ENCODE data around the gene MAPK7.
A peak's percentile ranks its signal among the peaks of the same experiment; 100 is the strongest.

Gene MAPK7

GRCh38 chr17:19413761-19414160 lies 35.5 kb downstream of the MAPK7 start:
- no peak for DNase-seq (ENCODE audit: insufficient read length, low spot score)
- FAIRE-seq, result no peak

- FAIRE-seq (peak; percentile 48), DNase-seq (ENCODE audit: insufficient read length, low spot score) (no peak)
These were observed 36.3 kb downstream of the MAPK7 start for GRCh38 chr17:19414396-19415280.

- DNase-seq (ENCODE audit: insufficient read length, low spot score) (no peak), FAIRE-seq (no peak)
These were observed 37.0 kb downstream of the MAPK7 start for GRCh38 chr17:19415311-19415710.

- no peak for FAIRE-seq
These were observed 37.8 kb downstream of the MAPK7 start for GRCh38 chr17:19415806-19416775.

GRCh38 chr17:19417611-19418010 lies 39.3 kb downstream of the MAPK7 start:
- FAIRE-seq, result peak; percentile 52
- no peak for DNase-seq (ENCODE audit: insufficient read length, low spot score)

More at GRCh38 chr17:19415806-19416775, 37.8 kb downstream of the MAPK7 start:
- no peak for DNase-seq (ENCODE audit: insufficient read length, low spot score)

GRCh38 chr17:19418251-19418992 lies 40.1 kb downstream of the MAPK7 start:
- DNase-seq (ENCODE audit: insufficient read length, low spot score), result no peak
- FAIRE-seq, result peak; percentile 54

- peak; percentile 16 for FAIRE-seq
These were observed 42.9 kb downstream of the MAPK7 start for GRCh38 chr17:19421219-19421618.

GRCh38 chr17:19421926-19422325 lies 43.6 kb downstream of the MAPK7 start:
- DNase-seq (ENCODE audit: insufficient read length, low spot score), result no peak
- FAIRE-seq, result no peak

More at GRCh38 chr17:19421219-19421618, 42.9 kb downstream of the MAPK7 start:
- DNase-seq (ENCODE audit: insufficient read length, low spot score), result no peak

GRCh38 chr17:19424934-19425868 lies 46.9 kb downstream of the MAPK7 start:
- no peak for FAIRE-seq

GRCh38 chr17:19426631-19427030 lies 48.3 kb downstream of the MAPK7 start:
- FAIRE-seq, result no peak

More at GRCh38 chr17:19424934-19425868, 46.9 kb downstream of the MAPK7 start:
- DNase-seq (ENCODE audit: insufficient read length, low spot score), result no peak

GRCh38 chr17:19431691-19432090 lies 53.4 kb downstream of the MAPK7 start:
- no peak for FAIRE-seq
- no peak for DNase-seq (ENCODE audit: insufficient read length, low spot score)

More at GRCh38 chr17:19426631-19427030, 48.3 kb downstream of the MAPK7 start:
- DNase-seq (ENCODE audit: insufficient read length, low spot score), result no peak
